NOMO-1 treated with DMSO at 0.1 percent for 48 hours (cell line): Measurements from ENCODE around the gene CNTN4.

Experiments
- DNase-seq: peaks from one replicate; lab custom pipeline; 2025; ENCODE audit not compliant: unreplicated experiment; lab: John Stamatoyannopoulos, UW

Gene CNTN4

GRCh38 chr3:2578560-2578959 is 479.9 kb downstream of the CNTN4 start:
- DNase-seq = no peak

- no peak for DNase-seq
These were observed 480.5 kb downstream of the CNTN4 start for GRCh38 chr3:2579206-2579605.

GRCh38 chr3:2583046-2583445 is 484.4 kb downstream of the CNTN4 start:
- no peak for DNase-seq

GRCh38 chr3:2589336-2589969 is 490.8 kb downstream of the CNTN4 start:
- no peak for DNase-seq

- DNase-seq = no peak
These were observed 496.8 kb downstream of the CNTN4 start for GRCh38 chr3:2595486-2595885.

- DNase-seq = no peak
These were observed 498.9 kb downstream of the CNTN4 start for GRCh38 chr3:2597615-2598014.

- DNase-seq = no peak
These were observed 500.8 kb downstream of the CNTN4 start for GRCh38 chr3:2599471-2599870.

- no peak for DNase-seq
These were observed 505.1 kb downstream of the CNTN4 start for GRCh38 chr3:2603692-2604289.

GRCh38 chr3:2614578-2614977 is 515.9 kb downstream of the CNTN4 start:
- DNase-seq = no peak

GRCh38 chr3:2615080-2615479 is 516.4 kb downstream of the CNTN4 start:
- DNase-seq = no peak

- DNase-seq = no peak
These were observed 524.8 kb downstream of the CNTN4 start for GRCh38 chr3:2623436-2623835.

- no peak for DNase-seq
These were observed 529.5 kb downstream of the CNTN4 start for GRCh38 chr3:2628117-2628516.

- DNase-seq = peak; percentile 87
These were observed 536.8 kb downstream of the CNTN4 start for GRCh38 chr3:2635511-2635910.

- DNase-seq = no peak
These were observed 544.9 kb downstream of the CNTN4 start for GRCh38 chr3:2643606-2644005.

GRCh38 chr3:2645001-2645400 is 546.3 kb downstream of the CNTN4 start:
- no peak for DNase-seq

- DNase-seq = no peak
These were observed 552.1 kb downstream of the CNTN4 start for GRCh38 chr3:2650746-2651145.

- no peak for DNase-seq
These were observed 553.7 kb downstream of the CNTN4 start for GRCh38 chr3:2652386-2652785.

GRCh38 chr3:2653706-2654105 is 555.0 kb downstream of the CNTN4 start:
- peak; percentile 77 for DNase-seq

- DNase-seq = peak; percentile 55
These were observed 556.6 kb downstream of the CNTN4 start for GRCh38 chr3:2655229-2655701.

- peak; percentile 60 for DNase-seq
These were observed 558.4 kb downstream of the CNTN4 start for GRCh38 chr3:2656806-2657777.

GRCh38 chr3:2657971-2658370 is 559.3 kb downstream of the CNTN4 start:
- no peak for DNase-seq

- DNase-seq = no peak
These were observed 561.2 kb downstream of the CNTN4 start for GRCh38 chr3:2659896-2660295.
